GM03348 (cell line): ENCODE data around the gene CHST12.
"Not testable (repeated sequence)": the region's sequence is repeated elsewhere in the genome, so short reads cannot be mapped to it uniquely, and the experiment has no call there.

ENCODE experiments used
- DNase-seq: peaks from one replicate; pipeline ENCODE4 v3.0.0; 2012; ENCODE audit warnings: low spot score

The CHST12 gene

DNA sequence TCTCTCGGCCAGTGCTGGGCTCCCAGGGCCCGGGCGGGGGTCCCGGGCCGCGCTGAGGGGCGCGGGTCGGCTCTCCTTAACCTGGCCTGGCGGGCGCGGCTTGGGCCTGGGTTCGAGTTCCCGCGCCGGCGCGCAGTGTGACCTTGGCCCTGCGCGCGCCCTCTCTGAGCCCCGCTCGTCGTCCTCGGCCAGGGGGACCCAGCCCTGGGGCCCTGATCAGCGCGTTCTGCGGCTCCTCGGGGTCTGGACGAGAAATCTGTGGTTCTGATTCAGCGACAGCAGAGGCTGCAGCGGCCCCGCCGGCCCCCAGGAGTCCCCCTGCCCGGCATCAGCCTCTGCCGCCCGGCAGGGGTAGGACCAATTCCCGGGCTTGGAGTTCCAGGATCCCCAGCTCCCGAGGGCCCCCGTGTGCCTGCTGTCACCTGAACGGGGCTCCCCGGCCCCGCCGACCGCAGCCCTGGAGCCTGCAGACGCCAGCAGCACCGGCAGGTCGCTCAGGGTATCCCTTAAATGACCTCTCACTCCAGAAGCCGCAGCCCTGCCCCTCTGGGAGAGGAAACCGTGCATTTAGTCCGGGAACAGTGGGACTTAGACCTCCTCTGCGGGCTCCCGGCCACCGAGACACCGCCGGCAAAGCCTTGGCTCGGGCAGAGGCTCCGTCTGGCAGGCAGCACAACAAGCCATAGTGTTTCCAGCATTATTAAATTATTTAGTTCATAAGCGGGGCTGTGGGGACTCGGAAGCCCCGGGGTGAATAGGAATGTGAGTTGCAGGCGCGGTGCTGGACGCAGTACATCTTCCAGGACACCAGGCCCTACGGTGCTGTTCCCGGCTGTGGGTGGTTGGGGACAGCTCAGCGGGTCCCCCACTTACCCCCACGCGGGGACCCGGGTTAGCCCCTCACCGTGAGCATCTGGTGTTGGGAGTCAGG, 572 bp downstream of the CHST12 start:
- DNase-seq: peak; percentile 75

DNA sequence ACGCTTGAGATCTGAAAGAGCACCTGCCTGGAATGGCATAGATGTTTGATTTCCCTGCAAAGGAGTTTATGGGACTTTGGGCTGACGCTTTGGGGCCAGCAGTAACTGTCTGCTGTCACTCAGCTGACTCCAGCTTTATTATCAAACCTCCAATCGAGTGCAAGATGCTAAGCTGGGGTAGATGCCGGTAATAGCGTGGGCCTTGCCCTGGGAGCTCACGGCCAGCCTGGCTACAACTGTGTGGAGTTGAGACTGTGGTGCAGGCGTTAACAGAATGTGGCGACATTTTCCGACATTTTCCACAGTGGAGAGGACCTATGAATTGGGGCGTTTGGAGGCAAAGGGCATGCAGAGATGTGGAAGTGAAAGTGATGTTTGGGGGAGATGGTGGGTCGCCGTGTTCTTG, 1.3 kb downstream of the CHST12 start:
- no peak for DNase-seq

GRCh38 chr7:2405201-2405600, 1.8 kb downstream of the CHST12 start:
- DNase-seq: no peak

DNA sequence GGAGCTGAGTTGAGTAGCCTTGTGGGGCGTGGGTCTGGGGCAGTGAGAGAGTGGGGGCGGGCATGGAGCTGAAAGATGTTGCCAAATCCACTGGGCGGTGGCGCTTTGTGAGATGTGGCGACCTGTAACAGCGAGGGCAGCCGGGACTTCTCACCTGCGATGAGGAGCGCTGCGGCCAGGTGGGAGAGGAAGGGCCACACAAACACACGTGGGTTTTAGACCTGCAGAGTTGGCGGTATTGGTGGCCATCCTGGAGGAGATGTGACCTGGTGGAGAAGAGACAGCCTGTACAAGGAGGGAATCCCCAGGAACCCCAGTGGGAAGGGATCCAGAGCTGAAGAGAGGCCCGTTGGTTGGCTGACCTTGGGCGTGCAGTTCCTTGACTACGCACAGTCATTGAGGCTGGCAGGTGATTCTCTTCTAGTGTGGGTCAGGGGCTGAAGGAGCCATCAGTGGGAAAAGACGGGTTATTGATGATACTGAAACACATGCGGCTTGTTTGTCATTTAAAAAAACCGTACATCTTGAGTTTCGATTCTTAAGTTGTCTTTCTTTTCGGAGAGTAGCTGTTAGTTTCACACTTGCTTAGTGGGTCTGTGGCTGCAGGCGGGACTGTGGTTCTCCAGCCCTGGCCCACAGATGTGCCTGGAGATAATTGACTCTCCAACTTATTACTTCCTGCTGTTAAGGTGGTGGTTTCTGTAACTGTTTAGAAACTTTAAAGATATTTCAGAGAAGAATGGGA, 2.4 kb downstream of the CHST12 start:
- no peak for DNase-seq

- no peak for DNase-seq
Measured at GRCh38 chr7:2409745-2410414, 6.5 kb downstream of the CHST12 start.

- no peak for DNase-seq
Measured at GRCh38 chr7:2411049-2411448, 7.6 kb downstream of the CHST12 start.

DNA sequence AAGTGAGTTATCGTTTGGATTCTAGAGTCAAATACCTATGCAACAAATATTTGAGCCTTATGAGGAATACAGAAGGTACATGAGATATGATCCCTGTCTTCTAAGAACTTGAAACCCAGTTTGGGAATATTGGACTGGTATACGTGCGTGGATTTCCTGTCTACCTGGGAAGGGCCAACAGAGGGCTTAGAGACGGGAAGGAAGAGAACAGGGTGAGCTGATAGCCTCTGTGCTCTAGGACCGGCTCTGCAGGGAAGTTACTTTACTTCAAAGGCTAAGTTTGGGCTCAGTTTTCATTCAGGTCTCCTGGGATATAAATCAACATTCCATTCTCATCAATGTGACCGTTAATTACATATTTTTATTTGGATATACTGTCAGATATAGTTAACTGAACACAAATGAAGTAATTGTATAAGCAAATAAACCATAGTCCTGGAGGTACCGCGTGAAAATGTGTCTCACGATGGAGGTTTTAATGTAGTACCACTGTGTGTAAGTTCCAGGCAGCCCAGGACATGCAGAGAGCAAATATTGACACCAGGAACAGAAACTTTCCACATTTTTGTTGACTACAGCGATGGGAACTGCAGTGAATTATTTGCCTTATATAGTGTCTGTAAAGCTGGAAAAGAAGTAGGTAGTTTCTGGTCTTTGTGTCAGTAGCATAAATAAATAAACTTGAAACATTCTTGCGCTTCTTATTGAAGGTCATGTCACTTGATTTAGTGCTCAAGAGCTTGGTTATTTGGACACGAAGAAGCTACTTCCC, 8.6 kb downstream of the CHST12 start:
- no peak for DNase-seq

GRCh38 chr7:2412587-2413201, 9.3 kb downstream of the CHST12 start:
- no peak for DNase-seq

DNA sequence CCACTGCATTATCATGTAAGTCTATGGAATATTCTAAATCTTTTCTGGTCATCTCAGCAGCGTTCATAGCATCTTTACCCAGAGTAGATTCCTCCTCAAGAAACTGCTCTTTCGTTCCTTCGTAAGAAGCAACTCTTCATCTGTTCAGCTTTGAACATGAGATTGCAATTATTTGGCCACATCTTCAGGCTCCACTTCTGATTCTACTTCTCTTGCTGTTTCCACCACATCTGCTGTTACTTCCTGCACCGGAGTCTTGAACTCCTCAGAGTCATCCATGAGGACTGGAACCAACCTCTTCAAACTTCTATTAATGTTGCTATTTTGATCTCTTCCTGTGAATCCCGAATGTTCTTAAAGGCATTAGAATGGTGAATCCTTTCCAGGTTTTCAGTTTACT, 12.7 kb downstream of the CHST12 start:
- DNase-seq: no peak

GRCh38 chr7:2416650-2417049, 13.2 kb downstream of the CHST12 start:
- no peak for DNase-seq

DNA sequence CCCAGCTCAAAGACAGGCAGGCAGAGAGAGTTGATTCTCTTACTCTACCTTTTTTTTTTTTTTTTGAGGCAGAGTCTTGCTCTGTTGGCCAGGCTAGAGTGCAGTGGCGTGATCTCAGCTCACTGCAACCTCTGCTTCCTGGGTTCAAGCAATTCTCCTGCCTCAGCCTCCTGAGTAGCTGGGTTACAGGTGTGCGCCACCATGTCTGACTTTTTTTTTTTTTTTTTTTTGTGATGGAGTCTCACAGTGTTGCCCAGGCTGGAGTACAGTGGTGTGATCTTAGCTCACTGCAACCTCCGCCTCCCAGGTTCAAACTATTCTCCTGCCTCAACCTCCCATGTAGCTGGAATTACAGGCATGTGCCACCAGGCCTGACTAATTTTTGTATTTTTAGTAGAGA, 13.8 kb downstream of the CHST12 start:
- DNase-seq: not testable (repeated sequence)

- DNase-seq: peak; percentile 88
Measured at GRCh38 chr7:2417981-2418481, 14.6 kb downstream of the CHST12 start.

- no peak for DNase-seq
Measured at GRCh38 chr7:2420216-2420933, 17.0 kb downstream of the CHST12 start.

GRCh38 chr7:2421943-2422310, 18.5 kb downstream of the CHST12 start:
- DNase-seq: no peak

DNA sequence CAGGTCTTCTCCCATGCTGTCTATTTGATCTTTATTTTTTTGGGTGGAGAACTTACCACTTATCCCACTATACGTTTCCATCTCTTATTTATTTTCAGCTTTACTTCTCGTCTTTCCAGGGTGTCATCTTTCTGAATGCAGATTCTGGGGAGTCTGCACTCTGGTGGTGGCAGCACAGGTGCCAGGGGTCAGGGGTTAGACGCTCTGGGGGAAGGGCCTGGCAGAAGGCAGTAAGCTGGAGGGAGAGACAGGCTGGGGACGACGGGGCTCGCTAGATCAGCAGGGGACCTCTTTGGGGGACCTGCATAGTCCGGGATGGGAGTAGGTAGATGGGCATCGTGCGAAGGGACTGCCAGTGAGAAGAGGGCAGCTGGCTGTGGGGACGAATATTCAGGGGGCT, 22.3 kb downstream of the CHST12 start:
- no peak for DNase-seq

GRCh38 chr7:2431260-2431867, 28.0 kb downstream of the CHST12 start:
- DNase-seq: no peak

- DNase-seq: no peak
Measured at GRCh38 chr7:2432910-2433712, 29.7 kb downstream of the CHST12 start.

- DNase-seq: no peak
Measured at GRCh38 chr7:2433713-2434550, 30.5 kb downstream of the CHST12 start.
